ENCODE data around the gene CENPI. TPM values are rescaled to one million over a fixed set of nuclear protein-coding genes. Genes with fewer than 3 reads are reported as not detected.

CENPI gene
- total RNA-seq, 1 donor from 2014 or later = 10.3 TPM

DNA sequence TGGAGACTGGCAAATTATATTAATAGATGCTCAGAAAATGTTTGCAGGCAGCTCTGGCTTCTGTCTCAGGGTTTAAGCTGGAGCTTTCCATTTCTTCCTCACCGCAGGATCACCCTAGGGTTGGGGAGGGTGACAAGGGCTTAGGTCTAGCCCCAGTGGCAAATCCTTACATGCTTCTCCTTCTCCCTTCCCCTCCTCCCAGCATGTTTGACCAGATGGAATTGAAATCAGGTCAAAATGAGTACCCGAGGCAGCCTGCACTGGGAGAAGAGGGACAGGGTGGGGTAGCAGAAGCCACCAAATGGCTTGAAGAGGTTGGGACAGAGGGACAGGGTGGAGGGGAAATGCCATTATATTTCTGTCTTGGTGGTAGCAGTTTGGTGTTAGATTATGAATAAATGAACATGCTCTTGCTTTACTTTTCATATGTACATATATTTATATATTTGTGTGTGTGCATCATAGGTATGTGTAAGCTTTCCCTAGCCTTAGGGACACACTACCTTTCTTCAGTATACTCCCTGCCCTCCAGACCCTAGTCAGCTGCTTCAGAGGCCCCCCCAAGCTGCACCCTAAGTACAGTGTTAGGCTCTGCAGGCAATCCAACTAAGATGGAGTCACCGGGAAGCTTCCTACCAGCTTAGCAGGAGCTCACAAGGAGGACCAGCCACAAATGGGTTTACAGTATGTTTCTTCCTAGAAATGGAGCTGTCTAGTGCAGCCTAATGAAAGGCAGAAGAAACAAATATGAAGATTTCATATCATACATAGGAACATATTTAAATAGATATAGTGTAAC is 17.5 kb upstream of the CENPI start:
- Mint-ChIP-seq H3K27ac (ENCODE audit: unreplicated experiment) (no peak overlapping the region), H3K36me3 (ENCODE audit: low read depth, unreplicated experiment) (no peaks in the 10 kb centered on the region), H3K4me1 (ENCODE audit: unreplicated experiment) (peaks cover 8% of the 10 kb centered on the region), H3K4me3 (ENCODE audit: unreplicated experiment) (no peak overlapping the region), H3K27me3 (ENCODE audit: unreplicated experiment) (no peaks in the 10 kb centered on the region), H3K9me3 (ENCODE audit: unreplicated experiment) (no peaks in the 10 kb centered on the region)
- no peak for DNase-seq (ENCODE audit: low spot score)
- TF ChIP-seq, protein P1, sequence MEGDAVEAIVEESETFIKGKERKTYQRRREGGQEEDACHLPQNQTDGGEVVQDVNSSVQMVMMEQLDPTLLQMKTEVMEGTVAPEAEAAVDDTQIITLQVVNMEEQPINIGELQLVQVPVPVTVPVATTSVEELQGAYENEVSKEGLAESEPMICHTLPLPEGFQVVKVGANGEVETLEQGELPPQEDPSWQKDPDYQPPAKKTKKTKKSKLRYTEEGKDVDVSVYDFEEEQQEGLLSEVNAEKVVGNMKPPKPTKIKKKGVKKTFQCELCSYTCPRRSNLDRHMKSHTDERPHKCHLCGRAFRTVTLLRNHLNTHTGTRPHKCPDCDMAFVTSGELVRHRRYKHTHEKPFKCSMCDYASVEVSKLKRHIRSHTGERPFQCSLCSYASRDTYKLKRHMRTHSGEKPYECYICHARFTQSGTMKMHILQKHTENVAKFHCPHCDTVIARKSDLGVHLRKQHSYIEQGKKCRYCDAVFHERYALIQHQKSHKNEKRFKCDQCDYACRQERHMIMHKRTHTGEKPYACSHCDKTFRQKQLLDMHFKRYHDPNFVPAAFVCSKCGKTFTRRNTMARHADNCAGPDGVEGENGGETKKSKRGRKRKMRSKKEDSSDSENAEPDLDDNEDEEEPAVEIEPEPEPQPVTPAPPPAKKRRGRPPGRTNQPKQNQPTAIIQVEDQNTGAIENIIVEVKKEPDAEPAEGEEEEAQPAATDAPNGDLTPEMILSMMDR (IDR thresholded peaks at IDR 0.05; ENCODE audit: unreplicated experiment) = no peak

DNA sequence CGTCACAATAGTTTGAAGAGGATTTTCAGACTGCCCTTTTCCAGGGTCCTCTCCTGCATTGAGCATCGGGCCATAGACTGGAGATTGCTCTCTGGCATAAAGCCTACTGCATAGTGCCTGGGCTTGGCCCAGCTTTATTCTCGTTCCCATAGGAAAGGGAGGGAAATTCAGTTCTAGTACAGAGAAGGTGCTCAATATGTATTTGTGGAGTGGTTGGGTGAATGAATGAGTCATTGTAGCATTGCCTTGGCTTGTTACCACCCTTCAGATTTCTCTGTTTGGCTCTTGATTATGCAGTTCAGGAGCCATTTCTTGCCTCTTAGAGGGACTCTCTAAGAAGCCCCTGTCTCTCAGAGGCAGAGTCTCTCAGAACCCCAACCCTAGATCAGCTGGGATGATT is 16.8 kb upstream of the CENPI start:
- no peak for DNase-seq (ENCODE audit: low spot score)
- TF ChIP-seq, protein P1 (IDR thresholded peaks at IDR 0.05; ENCODE audit: unreplicated experiment) = no peak
- Mint-ChIP-seq H3K9me3 (ENCODE audit: unreplicated experiment) (no peaks in the 10 kb centered on the region), H3K4me1 (ENCODE audit: unreplicated experiment) (peaks cover 8% of the 10 kb centered on the region), H3K27ac (ENCODE audit: unreplicated experiment) (no peak overlapping the region), H3K27me3 (ENCODE audit: unreplicated experiment) (no peaks in the 10 kb centered on the region), H3K36me3 (ENCODE audit: low read depth, unreplicated experiment) (no peaks in the 10 kb centered on the region), H3K4me3 (ENCODE audit: unreplicated experiment) (no peak overlapping the region)

DNA sequence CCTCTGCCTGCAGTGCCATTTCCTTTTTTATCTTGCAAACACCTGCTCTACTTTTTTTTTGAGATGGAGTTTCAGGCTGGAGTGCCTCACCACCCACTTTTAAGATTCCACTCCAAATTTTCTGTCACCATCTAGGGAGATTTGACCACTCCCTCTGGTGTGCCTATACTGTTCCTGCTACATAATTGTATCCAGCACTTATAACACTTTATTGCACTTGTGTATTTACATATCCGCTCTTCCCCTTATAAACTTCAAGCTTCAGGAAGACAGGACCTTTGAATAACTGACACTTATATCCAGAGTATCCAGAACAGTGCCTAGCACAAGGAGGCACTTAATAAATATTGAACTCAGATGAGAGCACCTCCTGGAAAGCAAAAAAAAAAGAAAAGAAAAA is 6.2 kb upstream of the CENPI start:
- no peak overlapping the region for H3K4me3 Mint-ChIP-seq (ENCODE audit: unreplicated experiment)
- TF ChIP-seq, protein P1 (IDR thresholded peaks at IDR 0.05; ENCODE audit: unreplicated experiment) = no peak
- no peaks in the 10 kb centered on the region for H3K36me3 Mint-ChIP-seq (ENCODE audit: low read depth, unreplicated experiment)
- peaks cover 2% of the 10 kb centered on the region for H3K27me3 Mint-ChIP-seq (ENCODE audit: unreplicated experiment)
- no peaks in the 10 kb centered on the region for H3K9me3 Mint-ChIP-seq (ENCODE audit: unreplicated experiment)
- H3K27ac Mint-ChIP-seq (ENCODE audit: unreplicated experiment) = no peak overlapping the region
- DNase-seq (ENCODE audit: low spot score) = no peak
- H3K4me1 Mint-ChIP-seq (ENCODE audit: unreplicated experiment) = peaks cover 5% of the 10 kb centered on the region

- no peak overlapping the region for H3K4me3 Mint-ChIP-seq (ENCODE audit: unreplicated experiment)
- no peaks in the 10 kb centered on the region for H3K4me1 Mint-ChIP-seq (ENCODE audit: unreplicated experiment)
- peaks cover 3% of the 10 kb centered on the region for H3K36me3 Mint-ChIP-seq (ENCODE audit: low read depth, unreplicated experiment)
- no peaks in the 10 kb centered on the region for H3K27me3 Mint-ChIP-seq (ENCODE audit: unreplicated experiment)
- H3K27ac Mint-ChIP-seq (ENCODE audit: unreplicated experiment) = no peak overlapping the region
- TF ChIP-seq, protein P1 (IDR thresholded peaks at IDR 0.05; ENCODE audit: unreplicated experiment) = no peak
- H3K9me3 Mint-ChIP-seq (ENCODE audit: unreplicated experiment) = no peaks in the 10 kb centered on the region
- no peak for DNase-seq (ENCODE audit: low spot score)
Observed at GRCh38 chrX:101108284-101108683, 10.3 kb downstream of the CENPI start.

DNA sequence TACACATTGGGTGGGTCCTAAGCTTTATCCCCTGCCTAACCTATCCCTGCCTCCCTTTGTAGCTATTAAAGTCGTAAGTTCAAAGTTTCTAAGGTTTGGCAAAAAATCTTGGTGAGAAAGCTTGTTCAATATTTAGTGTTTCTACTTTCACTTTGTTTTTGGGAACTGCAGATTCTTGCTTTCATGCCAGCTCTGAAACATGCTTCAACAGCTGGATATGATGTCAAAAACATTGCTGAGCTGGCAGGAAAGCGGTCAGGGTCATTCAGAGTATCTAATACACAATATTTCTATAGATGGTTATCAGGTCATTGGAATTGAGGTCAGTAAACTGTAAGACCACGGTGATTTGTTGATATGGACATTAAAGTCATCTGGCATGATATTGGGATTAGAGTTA is 19.7 kb downstream of the CENPI start:
- Mint-ChIP-seq H3K27me3 (ENCODE audit: unreplicated experiment) (no peaks in the 10 kb centered on the region), H3K9me3 (ENCODE audit: unreplicated experiment) (no peaks in the 10 kb centered on the region), H3K4me3 (ENCODE audit: unreplicated experiment) (no peak overlapping the region)

More for the DNA sequence above, 19.7 kb downstream of the CENPI start:
- DNase-seq (ENCODE audit: low spot score) = no peak
- Mint-ChIP-seq H3K4me1 (ENCODE audit: unreplicated experiment) (no peaks in the 10 kb centered on the region), H3K36me3 (ENCODE audit: low read depth, unreplicated experiment) (peaks cover 7% of the 10 kb centered on the region), H3K27ac (ENCODE audit: unreplicated experiment) (no peak overlapping the region)
- TF ChIP-seq, protein P1 (IDR thresholded peaks at IDR 0.05; ENCODE audit: unreplicated experiment) = no peak
